Measurements from ENCODE around the gene AXIN1.
A peak's percentile ranks its signal among the peaks of the same experiment; 100 is the strongest.

The AXIN1 gene

DNA sequence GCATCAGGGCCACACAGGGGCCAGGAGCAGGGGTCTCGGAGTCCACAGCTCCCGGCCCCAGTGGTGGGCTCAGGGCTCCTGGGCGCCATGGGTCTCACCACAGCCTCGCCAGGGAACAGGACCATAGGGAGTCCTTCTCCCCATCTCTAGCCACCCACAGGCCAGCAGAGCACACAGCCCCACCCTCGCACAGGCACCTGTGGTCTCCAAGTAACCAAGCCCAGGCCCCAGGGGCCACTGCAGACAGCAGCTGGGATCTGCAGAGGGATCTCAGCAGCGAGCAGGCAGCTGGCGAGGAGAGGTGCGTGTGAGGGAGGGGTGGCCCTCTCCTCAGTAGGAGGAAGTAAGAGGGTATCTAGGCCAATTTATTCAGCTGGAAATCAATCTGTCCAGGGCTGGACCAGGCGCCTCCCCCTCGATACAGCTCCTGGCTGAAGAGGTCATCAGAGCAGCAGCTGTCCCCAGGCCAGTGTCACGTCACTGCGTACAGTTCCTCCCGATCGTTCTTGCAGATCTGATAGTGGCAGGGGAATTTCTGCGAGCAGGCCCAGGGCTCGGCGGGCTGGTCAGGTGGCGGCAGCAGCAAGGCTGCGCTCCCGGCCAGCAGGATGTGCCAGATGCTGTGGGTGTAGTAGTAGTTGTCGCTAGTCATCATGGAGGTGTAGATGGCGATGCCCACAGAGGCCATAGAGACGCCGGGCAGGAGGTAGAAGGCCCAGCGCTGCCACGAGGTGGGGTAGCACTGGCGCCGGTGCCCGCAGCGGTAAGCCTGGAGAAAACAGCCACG, 19.2 kb upstream of the AXIN1 start:
- peak overlapping the region; percentile 47 for H3K27ac ChIP-seq (ENCODE audit: poor library complexity, severe bottlenecking)
- ATAC-seq (ENCODE audit: low read depth), result no peak

DNA sequence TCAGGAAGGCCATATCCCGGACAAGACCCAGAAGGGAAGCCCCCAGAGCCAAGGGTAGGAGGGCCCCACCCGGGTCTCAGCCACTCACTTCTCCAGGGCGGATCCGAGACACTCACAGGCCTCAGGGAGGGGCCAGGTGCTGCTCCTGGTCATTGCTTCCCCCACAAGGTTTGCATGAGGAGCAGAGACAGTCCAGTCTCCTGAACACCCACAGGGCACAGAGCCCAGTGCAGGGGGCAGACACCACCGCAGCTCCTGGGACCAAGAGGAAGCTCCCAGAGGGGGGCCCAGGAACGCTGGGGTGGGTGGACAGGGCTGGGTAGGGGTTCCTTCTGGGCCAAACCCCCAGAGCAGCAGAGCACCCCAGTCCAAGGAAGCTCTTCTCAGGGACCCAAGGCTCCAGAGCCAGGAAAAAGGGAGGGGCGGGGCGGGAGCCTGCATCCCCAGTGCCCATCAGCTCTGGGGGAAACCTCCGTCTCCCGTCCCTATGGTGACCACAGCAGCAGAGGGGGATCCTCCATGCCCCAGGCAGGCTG, 18.5 kb upstream of the AXIN1 start:
- H3K36me3 ChIP-seq (ENCODE audit: low read depth), result peaks cover 22% of the 10 kb centered on the region
- TF ChIP-seq, protein P1, sequence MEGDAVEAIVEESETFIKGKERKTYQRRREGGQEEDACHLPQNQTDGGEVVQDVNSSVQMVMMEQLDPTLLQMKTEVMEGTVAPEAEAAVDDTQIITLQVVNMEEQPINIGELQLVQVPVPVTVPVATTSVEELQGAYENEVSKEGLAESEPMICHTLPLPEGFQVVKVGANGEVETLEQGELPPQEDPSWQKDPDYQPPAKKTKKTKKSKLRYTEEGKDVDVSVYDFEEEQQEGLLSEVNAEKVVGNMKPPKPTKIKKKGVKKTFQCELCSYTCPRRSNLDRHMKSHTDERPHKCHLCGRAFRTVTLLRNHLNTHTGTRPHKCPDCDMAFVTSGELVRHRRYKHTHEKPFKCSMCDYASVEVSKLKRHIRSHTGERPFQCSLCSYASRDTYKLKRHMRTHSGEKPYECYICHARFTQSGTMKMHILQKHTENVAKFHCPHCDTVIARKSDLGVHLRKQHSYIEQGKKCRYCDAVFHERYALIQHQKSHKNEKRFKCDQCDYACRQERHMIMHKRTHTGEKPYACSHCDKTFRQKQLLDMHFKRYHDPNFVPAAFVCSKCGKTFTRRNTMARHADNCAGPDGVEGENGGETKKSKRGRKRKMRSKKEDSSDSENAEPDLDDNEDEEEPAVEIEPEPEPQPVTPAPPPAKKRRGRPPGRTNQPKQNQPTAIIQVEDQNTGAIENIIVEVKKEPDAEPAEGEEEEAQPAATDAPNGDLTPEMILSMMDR (IDR thresholded peaks at IDR 0.05; ENCODE audit: poor library complexity, severe bottlenecking), result no peak
- H3K27me3 ChIP-seq (ENCODE audit: insufficient read depth, poor library complexity, severe bottlenecking), result no peaks in the 10 kb centered on the region
- H3K27ac ChIP-seq (ENCODE audit: poor library complexity, severe bottlenecking), result peak overlapping the region; percentile 47
- ATAC-seq (ENCODE audit: low read depth), result no peak
- H3K9me3 ChIP-seq (ENCODE audit: severe bottlenecking), result no peaks in the 10 kb centered on the region
- peaks cover 2% of the 10 kb centered on the region for H3K4me1 ChIP-seq (ENCODE audit: insufficient read depth, poor library complexity, severe bottlenecking)
- H3K4me3 ChIP-seq (ENCODE audit: severe bottlenecking), result peak overlapping the region; percentile 12
- no peak for DNase-seq (ENCODE audit: low spot score)

More for the DNA sequence above, 19.2 kb upstream of the AXIN1 start:
- no peak for DNase-seq (ENCODE audit: low spot score)
- H3K9me3 ChIP-seq (ENCODE audit: severe bottlenecking), result no peaks in the 10 kb centered on the region
- peaks cover 22% of the 10 kb centered on the region for H3K36me3 ChIP-seq (ENCODE audit: low read depth)
- H3K4me3 ChIP-seq (ENCODE audit: severe bottlenecking), result no peak overlapping the region
- H3K27me3 ChIP-seq (ENCODE audit: insufficient read depth, poor library complexity, severe bottlenecking), result no peaks in the 10 kb centered on the region
- peaks cover 2% of the 10 kb centered on the region for H3K4me1 ChIP-seq (ENCODE audit: insufficient read depth, poor library complexity, severe bottlenecking)
- TF ChIP-seq, protein P1 (IDR thresholded peaks at IDR 0.05; ENCODE audit: poor library complexity, severe bottlenecking), result no peak

DNA sequence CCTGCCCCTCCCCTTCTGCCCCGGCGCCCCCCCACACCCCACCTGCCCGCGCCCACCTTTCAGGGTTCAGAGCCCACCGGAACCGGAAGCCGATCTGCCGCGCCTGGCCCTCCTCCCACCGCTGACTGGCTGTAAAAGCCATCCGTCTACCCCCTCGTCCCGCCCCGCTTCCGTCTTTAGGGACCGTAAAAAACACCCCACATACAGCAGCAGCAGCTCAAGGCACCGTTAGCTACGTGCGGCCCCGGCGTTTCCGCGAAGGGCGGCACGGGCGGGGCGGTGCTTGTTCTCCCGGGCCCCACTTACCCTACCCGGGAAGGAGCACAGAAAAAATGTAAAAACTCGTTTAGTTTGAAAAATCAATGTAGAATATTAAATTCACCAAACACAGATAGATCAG, 17.9 kb upstream of the AXIN1 start, which contains the start of gene MRPL28:
MRPL28 (minus strand) TSS at position 96 of the 400 bp plus-strand sequence. CDS start 320 bp downstream, outside the sequence.
- H3K4me1 ChIP-seq (ENCODE audit: insufficient read depth, poor library complexity, severe bottlenecking), result peaks cover 2% of the 10 kb centered on the region
- no peaks in the 10 kb centered on the region for H3K27me3 ChIP-seq (ENCODE audit: insufficient read depth, poor library complexity, severe bottlenecking)
- TF ChIP-seq, protein P1 (IDR thresholded peaks at IDR 0.05; ENCODE audit: poor library complexity, severe bottlenecking), result no peak
- peak within 1 kb of the TSS; percentile 47 for H3K27ac ChIP-seq (ENCODE audit: poor library complexity, severe bottlenecking)
- H3K4me3 ChIP-seq (ENCODE audit: severe bottlenecking), result peak within 1 kb of the TSS; percentile 16
- DNase-seq (ENCODE audit: low spot score) (peak; percentile 89), ATAC-seq (ENCODE audit: low read depth) (peak; percentile 92)
- H3K9me3 ChIP-seq (ENCODE audit: severe bottlenecking), result no peaks in the 10 kb centered on the region
- peaks cover 22% of the 10 kb centered on the region for H3K36me3 ChIP-seq (ENCODE audit: low read depth)

DNA sequence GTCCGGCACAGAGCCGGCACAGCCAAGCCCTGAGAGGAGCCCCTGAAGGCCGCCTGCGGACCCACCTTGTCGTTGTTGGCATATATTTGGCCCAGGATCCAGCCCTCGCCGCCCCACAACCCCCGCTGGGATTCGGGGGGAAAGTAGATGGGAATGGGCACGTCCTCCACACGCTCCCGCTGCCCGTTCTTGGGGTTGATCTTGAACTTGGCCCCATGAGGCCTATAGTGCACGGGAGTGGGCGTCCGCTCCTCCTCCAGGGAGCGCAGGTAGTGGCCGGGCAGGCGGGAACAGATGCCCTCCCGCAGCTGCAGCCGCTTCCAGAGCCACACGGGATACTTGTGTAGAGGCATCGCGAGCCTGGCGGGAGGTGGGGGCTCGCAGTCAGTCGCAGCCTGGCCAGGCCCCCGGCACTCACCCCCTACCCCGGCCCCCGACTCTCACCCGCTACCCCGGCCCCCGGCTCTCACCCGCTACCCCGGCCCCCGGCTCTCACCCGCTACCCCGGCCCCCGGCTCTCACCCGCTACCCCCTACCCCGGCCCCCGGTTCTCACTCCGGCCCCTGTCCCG, 17.4 kb upstream of the AXIN1 start:
- Histone ChIP-seq H3K27me3 (ENCODE audit: insufficient read depth, poor library complexity, severe bottlenecking) (no peaks in the 10 kb centered on the region), H3K36me3 (ENCODE audit: low read depth) (peaks cover 22% of the 10 kb centered on the region), H3K4me3 (ENCODE audit: severe bottlenecking) (peak overlapping the region; percentile 16), H3K27ac (ENCODE audit: poor library complexity, severe bottlenecking) (no peak overlapping the region), H3K9me3 (ENCODE audit: severe bottlenecking) (no peaks in the 10 kb centered on the region), H3K4me1 (ENCODE audit: insufficient read depth, poor library complexity, severe bottlenecking) (peaks cover 2% of the 10 kb centered on the region)
- TF ChIP-seq, protein P1 (IDR thresholded peaks at IDR 0.05; ENCODE audit: poor library complexity, severe bottlenecking), result no peak
- DNase-seq (ENCODE audit: low spot score) (no peak), ATAC-seq (ENCODE audit: low read depth) (peak; percentile 45)
